ENCODE data around the gene NMD3.

DNA sequence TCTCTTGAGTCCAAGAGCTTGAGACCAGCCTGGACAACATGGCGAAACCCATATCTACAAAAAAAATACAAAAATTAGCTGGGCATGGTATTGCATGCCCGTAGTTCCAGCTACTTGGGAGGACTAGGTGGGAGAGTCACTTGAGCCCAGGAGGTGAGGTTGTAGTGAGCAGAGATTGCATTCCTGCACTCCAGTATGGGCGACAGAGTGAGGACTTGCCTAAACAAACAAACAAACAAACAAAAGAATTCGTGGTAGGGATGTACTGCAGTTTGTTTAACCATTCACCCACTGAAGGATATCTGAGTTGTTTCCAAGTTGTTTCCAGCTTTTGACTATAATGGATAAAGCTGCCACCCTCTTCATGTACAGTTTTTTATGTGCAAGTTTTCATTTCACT is 7.5 kb upstream of the NMD3 start:
- no peak for TF ChIP-seq EZH2phosphoT487 (IDR thresholded peaks at IDR 0.05; ENCODE audit: low read depth)
- TF ChIP-seq, protein P1, sequence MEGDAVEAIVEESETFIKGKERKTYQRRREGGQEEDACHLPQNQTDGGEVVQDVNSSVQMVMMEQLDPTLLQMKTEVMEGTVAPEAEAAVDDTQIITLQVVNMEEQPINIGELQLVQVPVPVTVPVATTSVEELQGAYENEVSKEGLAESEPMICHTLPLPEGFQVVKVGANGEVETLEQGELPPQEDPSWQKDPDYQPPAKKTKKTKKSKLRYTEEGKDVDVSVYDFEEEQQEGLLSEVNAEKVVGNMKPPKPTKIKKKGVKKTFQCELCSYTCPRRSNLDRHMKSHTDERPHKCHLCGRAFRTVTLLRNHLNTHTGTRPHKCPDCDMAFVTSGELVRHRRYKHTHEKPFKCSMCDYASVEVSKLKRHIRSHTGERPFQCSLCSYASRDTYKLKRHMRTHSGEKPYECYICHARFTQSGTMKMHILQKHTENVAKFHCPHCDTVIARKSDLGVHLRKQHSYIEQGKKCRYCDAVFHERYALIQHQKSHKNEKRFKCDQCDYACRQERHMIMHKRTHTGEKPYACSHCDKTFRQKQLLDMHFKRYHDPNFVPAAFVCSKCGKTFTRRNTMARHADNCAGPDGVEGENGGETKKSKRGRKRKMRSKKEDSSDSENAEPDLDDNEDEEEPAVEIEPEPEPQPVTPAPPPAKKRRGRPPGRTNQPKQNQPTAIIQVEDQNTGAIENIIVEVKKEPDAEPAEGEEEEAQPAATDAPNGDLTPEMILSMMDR (IDR thresholded peaks at IDR 0.05; ENCODE audit: low read depth, low read length): no peak

All from OCI-LY3 (cell line).